Measurements from ENCODE around the gene KCNK10.

Gene KCNK10

GRCh38 chr14:88195676-88196075, 127.4 kb downstream of the KCNK10 start:
- Histone ChIP-seq H3K27me3 (ENCODE audit: insufficient read depth, poor library complexity, severe bottlenecking) (no peaks in the 10 kb centered on the region), H3K27ac (replicated peaks) (no peak overlapping the region), H3K4me3 (replicated peaks; ENCODE audit: insufficient read depth, low read length) (no peak overlapping the region)
- no peak for DNase-seq (ENCODE audit: low read depth in 1 of 2, low spot score in 1 of 2)
- TF ChIP-seq REST (IDR thresholded peaks at IDR 0.05; ENCODE audit: insufficient replicate concordance, low read depth): no peak
- TF ChIP-seq POLR2AphosphoS5 (IDR thresholded peaks at IDR 0.05; ENCODE audit: low read depth): no peak
- no peak for TF ChIP-seq GABPA (IDR thresholded peaks at IDR 0.05; ENCODE audit: low read depth)
- TF ChIP-seq SPI1 (IDR thresholded peaks at IDR 0.05; ENCODE audit: borderline replicate concordance, low read depth): no peak
- no peak for TF ChIP-seq CTCF (IDR thresholded peaks at IDR 0.05; ENCODE audit: insufficient read depth, low read length)

GRCh38 chr14:88194531-88194930, 128.5 kb downstream of the KCNK10 start:
- Histone ChIP-seq H3K27me3 (ENCODE audit: insufficient read depth, poor library complexity, severe bottlenecking) (no peaks in the 10 kb centered on the region), H3K27ac (replicated peaks) (no peak overlapping the region), H3K4me3 (replicated peaks; ENCODE audit: insufficient read depth, low read length) (no peak overlapping the region)
- no peak for TF ChIP-seq POLR2AphosphoS5 (IDR thresholded peaks at IDR 0.05; ENCODE audit: low read depth)
- no peak for TF ChIP-seq CTCF (IDR thresholded peaks at IDR 0.05; ENCODE audit: insufficient read depth, low read length)
- TF ChIP-seq GABPA (IDR thresholded peaks at IDR 0.05; ENCODE audit: low read depth): no peak
- no peak for TF ChIP-seq SPI1 (IDR thresholded peaks at IDR 0.05; ENCODE audit: borderline replicate concordance, low read depth)
- TF ChIP-seq REST (IDR thresholded peaks at IDR 0.05; ENCODE audit: insufficient replicate concordance, low read depth): no peak
- no peak for DNase-seq (ENCODE audit: low read depth in 1 of 2, low spot score in 1 of 2)

GRCh38 chr14:88191605-88192004, 131.5 kb downstream of the KCNK10 start:
- Histone ChIP-seq H3K27ac (replicated peaks) (no peak overlapping the region), H3K4me3 (replicated peaks; ENCODE audit: insufficient read depth, low read length) (no peak overlapping the region), H3K27me3 (ENCODE audit: insufficient read depth, poor library complexity, severe bottlenecking) (no peaks in the 10 kb centered on the region)
- no peak for TF ChIP-seq SPI1 (IDR thresholded peaks at IDR 0.05; ENCODE audit: borderline replicate concordance, low read depth)
- no peak for TF ChIP-seq POLR2AphosphoS5 (IDR thresholded peaks at IDR 0.05; ENCODE audit: low read depth)
- no peak for TF ChIP-seq CTCF (IDR thresholded peaks at IDR 0.05; ENCODE audit: insufficient read depth, low read length)
- TF ChIP-seq GABPA (IDR thresholded peaks at IDR 0.05; ENCODE audit: low read depth): no peak
- no peak for TF ChIP-seq REST (IDR thresholded peaks at IDR 0.05; ENCODE audit: insufficient replicate concordance, low read depth)
- DNase-seq (ENCODE audit: low read depth in 1 of 2, low spot score in 1 of 2): no peak

All from HL-60 (cell line).